Heart left ventricle (tissue), 16 donors: ENCODE measurements around the gene TNNI3. TPM values are rescaled to one million over a fixed set of nuclear protein-coding genes. Genes with fewer than 3 reads are reported as not detected.
A peak's percentile ranks its signal among the peaks of the same experiment; 100 is the strongest.

Source experiments
- ATAC-seq, 4 donors: fragments of 200-7000 bp; cut with Tn5 transposase; one replicate each; pipeline ENCODE4 v1.9.1; 2020 to 2022; ENCODE audit warnings: moderate library complexity in 4 of 4, mild to moderate bottlenecking in 3 of 4, moderate number of reproducible peaks in 1 of 4
- DNase-seq, 5 donors: peaks; one replicate each; pipeline ENCODE4 v3.0.0-alpha.2; 2020
- H3K27ac ChIP-seq, 12 donors: fragments of 200-600 bp; sonication (generic) in 4 of 12; one replicate each; pipeline versions ENCODE4 v1.5.0 to v1.8.0; 2016 to 2022; ENCODE audit warnings: mild to moderate bottlenecking in 2 of 12
- H3K27me3 ChIP-seq, 9 donors: fragments of 200-600 bp; sonication (generic) in 2 of 9; one replicate each; pipeline versions ENCODE4 v1.5.1 to v1.8.0; 2016 to 2022; ENCODE audit warnings: mild to moderate bottlenecking in 3 of 9
- H3K36me3 ChIP-seq, 9 donors: fragments of 200-600 bp; sonication (generic) in 2 of 9; one replicate each; pipeline versions ENCODE4 v1.5.0 to v1.8.0; 2018 to 2022; ENCODE audit warnings: mild to moderate bottlenecking in 2 of 9
- H3K4me1 ChIP-seq, 12 donors: fragments of 200-600 bp; sonication (generic) in 4 of 12; one replicate each; pipeline versions ENCODE4 v1.5.0 to v1.8.0; 2016 to 2022; ENCODE audit warnings: mild to moderate bottlenecking in 3 of 12
- H3K4me3 ChIP-seq, 12 donors: fragments of 200-600 bp; sonication (generic) in 4 of 12; one replicate each; pipeline versions ENCODE4 v1.5.0 to v1.8.0; 2017 to 2022; ENCODE audit warnings: mild to moderate bottlenecking in 9 of 12, moderate library complexity in 4 of 12
- H3K9me3 ChIP-seq, 12 donors: fragments of 200-600 bp; sonication (generic) in 4 of 12; one replicate each; pipeline versions ENCODE4 v1.5.0 to v1.8.0; 2016 to 2022; ENCODE audit warnings: mild to moderate bottlenecking in 1 of 12
- POLR2A ChIP-seq, 2 donors: fragments of 450-650 bp; IDR thresholded peaks; one replicate each; pipeline ENCODE4 v1.6.1; 2017; ENCODE audit warnings: antibody characterized with exemption in 2 of 2, mild to moderate bottlenecking in 2 of 2, moderate library complexity in 2 of 2
- WGBS, 4 donors: extraction: QIAGEN DNeasy Blood & Tissue Kit in 2 of 4; methylation state at CpG; one replicate each; pipeline versions ENCODE4 v1.1.5 to v1.1.7; 2013 to 2018; 5-methylcytosine and 5-hydroxymethylcytosine counted together
- intact Hi-C, 10 donors: fragments of 100-400 bp; cut with DNase I; formaldehyde crosslinking; loops; one replicate each; pipeline versions ENCODE4 v1.11.1 to v1.14.2; 2022
- polyA plus RNA-seq, 2 donors: library from polyadenylated mRNA; stranded (reverse); fragments of 200-250 nt; gene quantifications; one replicate each; pipeline ENCODE4 v1.2.3, GENCODE V29; 2013
- total RNA-seq, 9 donors: library from RNA; depleted of rRNA in 2 of 9; stranded (reverse); fragments of >200 nt in 2 of 9; fragmentation: NEBNext Ultra II Directional in 3 of 9; extraction: Animal tissue kit (Norgen Biotek cat#: 25700) in 3 of 9; gene quantifications; one replicate each; pipeline versions ENCODE4 v1.1.0 to v1.2.4, GENCODE V29; 2016 to 2023
- TF ChIP-seq, protein P1 (sequence below), 12 donors: fragments of 200-600 bp; sonication (generic) in 4 of 12; IDR thresholded peaks; one replicate each; pipeline versions ENCODE4 v1.5.0 to v1.8.0; 2018 to 2022; ENCODE audit warnings: antibody characterized with exemption in 12 of 12, mild to moderate bottlenecking in 5 of 12
- donor health status: ischemic (EF 13 %, LVEDD 7.1; RV severe dilation, severe dysfunction).
- donor health status: healthy with polysubstance abuse.
- donor health status: DM: no; HTN: yes; CAD: no.
- donor health status: DM: no; HTN: no; CAD: no.
- donor health status: ischemic (EF 25% LVEDD 6.9; RV normal size, moderate dysfunction).
- donor health status: ischemic (EF 25% LVEDD 5.7; RV mildly dilated, moderate dysfunction).
- donor health status: healthy.
- donor health status: DM: yes; HTN: yes; CAD: no.
- donor health status: ischemic (EF 35%, LVEDD 5.7; RV mildly dilated, moderate dysfunction).
- donor health status: nonischemic (EF 11% LVEDD 7.7; RV severe dilation, severe dysfunction).
- donor health status: DM: yes; HTN: yes; CAD: no.
- donor health status: PGD.
- donor health status: ischemic (EF 29% LVEDD 5.4; RV normal size, mild dysfunction).
- donor health status: nonischemic (EF 23%, LVEDD 6.1; RV moderate dilation, normal function).

Gene TNNI3
- total and polyA plus RNA-seq, 11 donors = 1,912 to 34,502 (median 9,662) TPM

DNA sequence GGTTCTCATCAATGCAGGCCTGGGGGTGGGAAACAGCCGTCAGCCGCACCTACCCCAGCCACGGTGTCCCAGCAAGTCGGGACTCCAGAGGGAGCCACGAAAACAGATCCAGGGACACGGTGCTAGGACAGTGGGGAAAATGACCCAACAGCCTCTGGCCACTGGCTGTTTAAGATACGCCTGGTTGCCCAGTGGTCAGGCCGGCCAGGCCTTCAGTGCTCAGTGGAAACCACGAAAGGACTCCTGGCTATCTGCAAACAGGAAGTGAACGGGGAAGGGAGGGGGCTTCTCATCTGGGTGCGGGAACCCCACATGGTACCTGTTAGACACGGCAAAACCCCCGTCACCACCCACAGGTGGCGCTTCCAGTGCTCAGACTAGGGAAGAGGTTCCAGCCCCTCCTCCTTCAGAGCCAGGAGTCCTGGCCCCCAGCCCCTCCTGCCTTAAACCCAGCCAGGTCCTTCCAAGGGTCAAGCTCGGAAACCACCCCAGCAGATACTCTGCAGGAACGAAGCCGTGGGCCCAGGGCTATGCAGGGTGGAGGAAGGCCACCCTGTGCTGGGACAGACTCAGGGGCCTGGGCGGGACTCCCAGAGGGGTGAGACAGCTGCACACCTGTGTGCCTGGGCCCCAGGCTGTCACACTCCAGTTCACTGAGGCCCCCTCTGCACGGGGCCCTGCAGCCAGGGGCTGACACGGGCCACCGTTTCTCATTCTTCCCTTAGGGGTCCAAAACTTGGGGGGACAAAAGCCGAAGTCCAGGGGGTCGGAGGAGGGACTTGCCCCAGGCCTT lies 44.6 kb downstream of the TNNI3 start:
- H3K4me1 ChIP-seq = peaks cover 5 to 70% (median 44%) of the 10 kb centered on the region in 12 donors
- peak overlapping the region in 8 of 12 donors; percentile 19 to 93 (median 31) for H3K4me3 ChIP-seq
- peaks cover 0 to 37% (median 26%) of the 10 kb centered on the region in 9 donors for H3K36me3 ChIP-seq
- TF ChIP-seq, protein P1, sequence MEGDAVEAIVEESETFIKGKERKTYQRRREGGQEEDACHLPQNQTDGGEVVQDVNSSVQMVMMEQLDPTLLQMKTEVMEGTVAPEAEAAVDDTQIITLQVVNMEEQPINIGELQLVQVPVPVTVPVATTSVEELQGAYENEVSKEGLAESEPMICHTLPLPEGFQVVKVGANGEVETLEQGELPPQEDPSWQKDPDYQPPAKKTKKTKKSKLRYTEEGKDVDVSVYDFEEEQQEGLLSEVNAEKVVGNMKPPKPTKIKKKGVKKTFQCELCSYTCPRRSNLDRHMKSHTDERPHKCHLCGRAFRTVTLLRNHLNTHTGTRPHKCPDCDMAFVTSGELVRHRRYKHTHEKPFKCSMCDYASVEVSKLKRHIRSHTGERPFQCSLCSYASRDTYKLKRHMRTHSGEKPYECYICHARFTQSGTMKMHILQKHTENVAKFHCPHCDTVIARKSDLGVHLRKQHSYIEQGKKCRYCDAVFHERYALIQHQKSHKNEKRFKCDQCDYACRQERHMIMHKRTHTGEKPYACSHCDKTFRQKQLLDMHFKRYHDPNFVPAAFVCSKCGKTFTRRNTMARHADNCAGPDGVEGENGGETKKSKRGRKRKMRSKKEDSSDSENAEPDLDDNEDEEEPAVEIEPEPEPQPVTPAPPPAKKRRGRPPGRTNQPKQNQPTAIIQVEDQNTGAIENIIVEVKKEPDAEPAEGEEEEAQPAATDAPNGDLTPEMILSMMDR (IDR thresholded peaks at IDR 0.05) = peak in 3 of 12 donors; percentile 8 to 16 (median 10)
- no peak for TF ChIP-seq POLR2A (IDR thresholded peaks at IDR 0.05)
- H3K27ac ChIP-seq = peak overlapping the region; percentile 82 to 99 (median 96)
- intact Hi-C loops = no loop called here
- no peaks in the 10 kb centered on the region for H3K27me3 ChIP-seq
- no peaks in the 10 kb centered on the region for H3K9me3 ChIP-seq
- WGBS, 4 donors = 44 to 62% (median 48%) methylated on average over 18 to 23 of the region's 23 CpGs
- ATAC-seq (peak; percentile 0 to 6 (median 2)), DNase-seq (peak in 1 of 5 donors; percentile 43)

DNA sequence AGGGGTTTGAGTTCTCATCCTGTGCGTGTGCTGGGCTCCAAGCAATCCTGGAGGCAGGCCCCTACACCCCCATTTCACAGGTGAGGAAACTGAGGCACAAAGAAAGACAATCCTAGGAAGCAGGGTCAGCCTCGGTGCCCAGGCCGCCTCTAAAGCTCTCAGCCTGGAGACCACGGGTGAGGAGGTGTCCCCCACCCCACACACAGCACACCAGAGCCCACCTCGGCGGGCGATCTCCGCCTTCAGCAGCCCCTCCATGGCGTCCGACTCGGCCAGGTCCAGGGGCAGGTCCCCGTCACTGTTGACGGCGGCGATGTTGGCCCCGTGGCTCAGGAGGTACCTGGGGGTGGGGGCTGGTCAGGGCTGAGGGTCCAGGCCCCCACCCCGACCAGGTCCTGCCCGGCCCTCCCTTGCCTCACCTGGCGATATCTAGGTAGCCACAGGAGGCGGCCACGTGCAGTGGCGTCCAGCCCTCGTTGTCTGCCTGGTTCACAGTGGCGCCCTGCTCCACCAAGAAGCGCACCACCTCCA lies 45.2 kb downstream of the TNNI3 start:
- intact Hi-C loops = no loop called here
- Histone ChIP-seq H3K4me3 (peak overlapping the region in 1 of 12 donors; percentile 31), H3K27me3 (no peaks in the 10 kb centered on the region), H3K36me3 (peaks cover 0 to 37% (median 27%) of the 10 kb centered on the region in 9 donors), H3K27ac (peak overlapping the region; percentile 82 to 99 (median 96)), H3K9me3 (no peaks in the 10 kb centered on the region), H3K4me1 (peaks cover 5 to 70% (median 44%) of the 10 kb centered on the region in 12 donors)
- 86 to 100% (median 90%) methylated on average over 4 to 25 of the region's 25 CpGs for WGBS, 4 donors
- TF ChIP-seq, protein P1 (IDR thresholded peaks at IDR 0.05) = no peak
- no peak for TF ChIP-seq POLR2A (IDR thresholded peaks at IDR 0.05)
- DNase-seq (peak in 1 of 5 donors; percentile 26), ATAC-seq (no peak)

DNA sequence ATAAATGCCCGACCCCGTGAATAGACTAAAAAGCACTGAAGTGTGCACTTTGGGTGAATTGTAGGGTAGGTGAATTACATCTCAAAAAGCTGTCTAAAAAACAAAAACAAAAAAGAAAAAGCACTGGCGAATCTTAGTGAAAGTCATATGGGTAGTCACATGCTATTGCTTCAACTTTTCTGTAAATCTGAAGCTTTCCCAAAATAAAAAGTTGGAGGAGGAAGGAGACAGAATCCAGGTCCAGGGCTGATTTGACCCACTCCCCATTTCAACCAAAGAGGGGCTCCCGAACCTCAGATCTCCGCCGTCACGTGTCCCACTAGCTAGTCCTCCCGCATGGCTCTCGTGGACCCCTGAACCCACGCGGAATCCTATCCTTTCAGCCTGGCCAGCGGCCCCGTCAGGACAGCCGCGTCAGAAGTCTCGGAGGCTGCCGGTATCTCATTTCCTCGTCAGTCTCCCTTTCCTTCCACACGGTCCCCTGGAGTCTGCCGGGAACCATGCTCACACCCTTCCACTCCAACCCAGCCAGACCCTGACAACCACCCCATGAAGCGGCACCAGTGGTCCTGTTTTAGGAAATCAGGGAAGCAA lies 46.2 kb downstream of the TNNI3 start:
- H3K36me3 ChIP-seq = peaks cover 0 to 44% (median 34%) of the 10 kb centered on the region in 9 donors
- DNase-seq (peak in 1 of 5 donors; percentile 32), ATAC-seq (no peak)
- H3K4me1 ChIP-seq = peaks cover 5 to 63% (median 44%) of the 10 kb centered on the region in 12 donors
- peak overlapping the region; percentile 82 to 99 (median 96) for H3K27ac ChIP-seq
- WGBS, 4 donors = 48 to 57% (median 53%) methylated on average over 15 to 21 of the region's 21 CpGs
- intact Hi-C loops = no loop called here
- TF ChIP-seq, protein P1 (IDR thresholded peaks at IDR 0.05) = no peak
- no peak for TF ChIP-seq POLR2A (IDR thresholded peaks at IDR 0.05)
- no peak overlapping the region for H3K4me3 ChIP-seq
- no peaks in the 10 kb centered on the region for H3K9me3 ChIP-seq
- H3K27me3 ChIP-seq = no peaks in the 10 kb centered on the region
